ENCODE results near the gene TRAIP.

DNA sequence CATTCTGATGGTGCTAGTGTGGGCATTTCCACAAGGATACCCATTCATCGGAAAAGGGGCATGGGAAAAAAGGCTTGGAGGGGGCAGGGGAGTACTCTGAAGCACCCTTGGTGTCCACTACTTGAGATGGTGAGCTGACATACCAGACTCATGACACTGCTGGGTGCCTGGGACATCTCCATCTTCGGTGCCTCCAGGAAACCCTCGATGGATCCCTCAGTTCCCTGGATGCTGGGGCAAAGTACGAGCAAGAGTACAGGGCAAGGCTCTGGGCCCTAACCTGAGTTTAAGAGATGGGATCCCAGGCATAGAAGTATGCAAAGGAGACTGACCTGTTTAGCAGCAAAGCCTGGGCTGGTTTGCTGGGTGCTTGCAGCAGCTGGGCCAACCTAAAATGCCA, 64.8 kb downstream of the TRAIP start:
- TF ChIP-seq POLR2A (IDR thresholded peaks at IDR 0.05; ENCODE audit: low read depth, low read length) (no peak), POLR2AphosphoS5 (IDR thresholded peaks at IDR 0.05; ENCODE audit: low read depth, low read length) (no peak)

Data from GM12891 (cell line).